Nucleus accumbens (tissue), 56 donors: ENCODE measurements around the gene TDG.

Experiments
- DNase-seq, 56 donors: peaks; one replicate each; lab custom pipeline; 2025; lab: John Stamatoyannopoulos, UW

The TDG gene

GRCh38 chr12:103965590-103966504 is at the start of gene TDG:
Gene TDG (plus strand): TSS chr12:103965872. CDS start chr12:103966038, 166 bp downstream.
- DNase-seq = peak; percentile 37 to 99 (median 97)

DNA sequence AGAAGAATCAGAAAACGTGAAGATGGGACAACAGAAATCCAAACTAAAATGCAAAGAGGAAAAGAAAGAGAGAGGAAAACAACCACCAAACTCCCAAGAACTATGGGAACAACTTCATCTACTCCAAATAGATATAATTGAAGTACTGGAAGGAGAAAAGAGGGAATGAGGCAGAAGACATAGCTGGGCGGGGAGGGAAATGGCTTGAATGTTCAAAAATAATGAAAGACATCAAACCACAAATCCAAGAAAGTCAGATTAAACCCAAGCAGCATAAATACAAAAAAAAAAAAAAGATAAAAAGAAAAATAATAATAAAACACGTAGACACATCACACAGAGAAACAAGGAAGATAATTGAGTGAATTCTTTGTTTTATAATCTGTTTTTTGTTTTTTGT is 47.8 kb upstream of the TDG start:
- DNase-seq = no peak

DNA sequence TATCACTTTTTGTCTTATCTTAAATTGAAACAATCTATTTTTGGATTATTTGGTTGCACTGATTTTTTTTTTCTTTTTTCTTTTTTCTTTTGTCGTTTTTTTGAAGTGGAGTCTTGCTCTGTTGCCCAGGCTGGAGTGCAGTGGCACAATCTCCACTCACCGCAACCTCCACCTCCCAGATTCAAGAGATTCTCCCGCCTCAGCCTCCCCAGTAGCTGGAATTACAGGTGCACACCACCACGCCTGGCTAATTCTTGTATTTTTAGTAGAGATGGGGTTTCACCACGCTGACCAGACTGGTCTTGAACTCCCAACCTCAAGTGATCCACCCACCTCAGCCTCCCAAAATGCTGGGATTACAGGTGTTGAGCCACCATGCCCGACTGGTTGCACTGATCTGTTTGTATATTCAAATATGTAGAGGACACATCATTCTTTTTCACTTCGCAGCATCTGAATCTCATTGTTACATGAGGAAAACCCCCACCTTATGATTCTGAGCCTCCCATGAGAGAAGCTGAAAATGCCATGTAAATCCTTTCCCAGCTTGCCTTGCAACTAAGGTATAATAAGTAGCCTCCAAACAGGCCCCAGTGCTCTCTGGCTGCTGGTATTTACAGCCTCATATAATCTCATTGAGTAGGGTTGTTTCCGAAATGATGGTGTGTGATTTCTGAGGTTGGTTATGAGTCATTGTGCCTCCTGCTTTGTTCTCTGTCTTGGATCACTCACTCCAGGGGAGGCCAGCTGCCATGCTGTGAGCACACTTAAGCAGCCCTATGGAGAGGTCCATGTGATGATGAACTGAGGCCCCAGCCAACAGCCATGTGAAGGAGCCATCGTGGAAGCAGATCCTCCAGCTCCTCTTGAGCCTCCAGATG is 40.7 kb upstream of the TDG start:
- no peak for DNase-seq

DNA sequence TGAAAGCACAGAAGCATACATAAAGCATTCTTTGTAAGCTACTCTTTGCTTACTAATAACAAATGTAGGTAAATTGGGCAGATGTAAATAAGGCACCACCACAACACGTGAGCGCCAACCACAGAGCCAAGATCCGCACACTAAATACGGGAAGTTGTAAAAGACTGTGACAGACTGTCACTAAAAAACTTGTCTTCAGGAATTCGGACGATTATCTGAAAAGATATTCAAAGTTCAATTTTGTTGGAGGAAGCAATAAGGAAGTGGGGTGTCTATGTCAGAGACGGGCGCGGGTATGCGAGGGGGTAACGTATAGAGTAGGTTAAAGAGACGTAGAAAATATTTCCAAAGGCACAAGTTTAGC is 37.0 kb upstream of the TDG start:
- DNase-seq = peak in 7 of 56 donors; percentile 1 to 53 (median 32)

- peak in 46 of 56 donors; percentile 62 to 97 (median 89) for DNase-seq
Observed at GRCh38 chr12:103929046-103929783, 36.5 kb upstream of the TDG start.

DNA sequence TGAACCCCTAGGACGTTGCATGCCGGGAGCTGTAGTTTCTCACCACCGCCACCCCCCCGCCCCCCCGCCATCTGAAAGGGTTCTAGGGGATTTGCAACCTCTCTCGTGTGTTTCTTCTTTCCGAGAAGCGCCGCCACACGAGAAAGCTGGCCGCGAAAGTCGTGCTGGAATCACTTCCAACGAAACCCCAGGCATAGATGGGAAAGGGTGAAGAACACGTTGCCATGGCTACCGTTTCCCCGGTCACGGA is 36.0 kb upstream of the TDG start:
- DNase-seq = peak in 35 of 56 donors; percentile 87 to 98 (median 94)

DNA sequence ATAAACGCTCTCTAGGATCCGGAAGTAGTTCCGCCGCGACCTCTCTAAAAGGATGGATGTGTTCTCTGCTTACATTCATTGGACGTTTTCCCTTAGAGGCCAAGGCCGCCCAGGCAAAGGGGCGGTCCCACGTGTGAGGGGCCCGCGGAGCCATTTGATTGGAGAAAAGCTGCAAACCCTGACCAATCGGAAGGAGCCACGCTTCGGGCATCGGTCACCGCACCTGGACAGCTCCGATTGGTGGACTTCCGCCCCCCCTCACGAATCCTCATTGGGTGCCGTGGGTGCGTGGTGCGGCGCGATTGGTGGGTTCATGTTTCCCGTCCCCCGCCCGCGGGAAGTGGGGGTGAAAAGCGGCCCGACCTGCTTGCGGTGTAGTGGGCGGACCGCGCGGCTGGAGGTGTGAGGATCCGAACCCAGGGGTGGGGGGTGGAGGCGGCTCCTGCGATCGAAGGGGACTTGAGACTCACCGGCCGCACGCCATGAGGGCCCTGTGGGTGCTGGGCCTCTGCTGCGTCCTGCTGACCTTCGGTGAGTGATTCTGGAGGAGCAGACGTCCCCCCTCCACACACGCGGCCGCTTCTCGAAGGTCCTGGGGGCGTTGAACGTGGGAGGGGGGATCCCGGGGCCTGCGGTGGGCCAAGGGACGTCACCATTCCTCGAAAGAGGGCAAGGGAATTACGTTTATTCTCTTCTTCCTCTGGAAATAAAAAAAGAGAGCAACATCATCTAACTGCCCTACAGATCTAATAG is 35.5 kb upstream of the TDG start, which contains the start of gene HSP90B1:
TSS of gene HSP90B1 (plus strand) at position 377 of the 753 bp plus-strand sequence. CDS start at position 483, 106 bp downstream.
- DNase-seq = peak; percentile 94 to 100 (median 99)

- DNase-seq = peak in 20 of 56 donors; percentile 2 to 54 (median 18)
Observed at GRCh38 chr12:103930787-103931735, 34.6 kb upstream of the TDG start.

DNA sequence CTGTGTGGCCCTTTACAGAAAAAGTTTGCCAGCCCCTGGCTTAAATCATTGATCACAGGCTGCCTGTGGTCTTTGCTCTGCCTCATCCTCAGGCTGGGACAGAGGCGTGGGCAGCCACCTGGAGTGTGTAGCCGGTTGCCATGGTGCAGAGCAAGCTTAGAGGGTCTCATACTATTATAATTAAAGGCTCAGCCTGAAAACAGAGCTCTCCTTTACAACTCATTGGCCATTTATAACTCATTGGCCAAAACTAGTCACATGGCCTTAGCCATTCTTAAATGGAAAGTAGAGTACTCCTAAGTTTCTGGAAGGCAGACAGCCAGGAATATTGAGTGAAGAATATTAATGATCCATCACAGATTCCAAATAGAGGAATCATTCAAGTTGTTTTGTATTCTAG is 32.4 kb upstream of the TDG start:
- no peak for DNase-seq

GRCh38 chr12:103936679-103937078 is 29.0 kb upstream of the TDG start:
- no peak for DNase-seq

DNA sequence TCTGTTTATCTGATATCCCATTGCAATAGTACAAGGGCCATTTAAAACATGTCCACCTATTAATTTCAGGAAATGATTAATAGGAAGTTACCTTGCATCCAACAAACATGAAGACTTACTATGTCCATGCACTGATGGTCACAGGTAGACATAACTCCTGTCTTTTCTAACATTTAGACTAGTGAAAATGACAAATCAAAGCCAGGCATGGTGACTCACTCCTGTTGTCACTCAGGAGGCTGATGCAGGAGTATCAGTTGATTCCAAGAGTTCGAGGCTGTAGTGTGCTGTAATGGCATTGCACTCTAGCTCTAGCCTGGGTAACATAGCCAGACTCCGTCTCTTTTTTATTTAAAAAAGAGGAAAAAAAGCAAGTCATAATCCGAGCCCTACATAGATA is 20.7 kb upstream of the TDG start:
- no peak for DNase-seq

DNA sequence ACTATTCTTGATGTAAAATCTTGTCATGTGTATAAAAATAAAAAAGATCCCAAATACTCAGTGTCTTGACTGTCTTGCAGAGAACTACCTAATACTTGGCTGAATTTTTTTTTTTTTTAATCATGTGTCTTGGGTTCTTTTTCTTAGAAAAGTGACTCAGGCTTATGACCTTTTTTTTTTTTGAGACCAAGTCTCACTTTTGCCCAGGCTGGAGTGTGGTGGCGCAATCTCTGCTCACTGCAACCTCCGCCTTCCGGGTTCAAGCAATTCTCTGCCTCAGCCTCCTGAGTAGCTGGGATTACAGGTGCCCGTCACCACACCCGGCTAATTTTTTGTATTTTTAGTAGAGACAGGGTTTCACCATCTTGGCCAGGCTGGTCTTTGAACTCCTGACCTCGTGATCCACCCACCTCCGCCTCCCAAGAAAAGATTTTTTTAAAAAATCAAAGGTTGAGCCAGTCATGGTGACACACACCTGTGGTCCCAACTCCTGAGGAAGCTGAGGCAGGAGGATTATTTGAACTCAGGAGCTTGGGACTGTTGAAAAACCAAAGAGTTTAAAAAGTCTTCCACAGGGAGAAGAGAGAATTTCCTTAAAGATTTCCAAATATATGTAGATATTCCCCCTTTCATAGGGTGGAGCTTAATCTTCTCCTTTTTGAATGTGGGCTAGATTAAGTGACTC is 17.7 kb upstream of the TDG start:
- no peak for DNase-seq

DNA sequence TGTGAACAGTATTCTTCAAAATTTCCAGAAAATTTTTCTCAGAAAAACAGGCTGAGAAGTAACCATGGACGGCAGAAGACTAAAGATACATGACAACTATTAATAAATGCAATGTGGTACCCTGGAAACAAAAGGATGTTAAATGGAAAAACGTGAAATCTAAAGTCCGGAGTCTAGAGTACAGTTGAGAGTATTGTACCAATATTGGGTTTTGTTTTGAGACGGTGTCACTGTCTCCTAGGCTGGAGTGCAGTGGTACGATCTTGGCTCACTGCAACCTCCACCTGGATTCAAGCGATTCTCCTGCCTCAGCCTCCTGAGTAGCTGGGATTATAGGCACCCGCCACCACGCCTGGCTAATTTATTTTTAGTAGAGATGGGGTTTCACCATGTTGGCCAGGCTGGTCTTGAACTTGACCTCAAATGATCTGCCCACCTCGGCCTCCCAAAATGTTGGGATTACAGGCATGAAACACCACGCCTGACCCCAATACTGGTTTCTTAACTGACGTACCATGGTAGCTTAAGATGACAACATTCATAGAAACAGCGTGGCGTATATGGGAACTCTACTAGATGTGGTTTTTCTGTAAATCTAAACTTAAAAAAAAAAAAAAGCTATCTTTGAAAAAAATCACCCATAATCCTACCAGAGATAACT is 16.8 kb upstream of the TDG start:
- DNase-seq = no peak

DNA sequence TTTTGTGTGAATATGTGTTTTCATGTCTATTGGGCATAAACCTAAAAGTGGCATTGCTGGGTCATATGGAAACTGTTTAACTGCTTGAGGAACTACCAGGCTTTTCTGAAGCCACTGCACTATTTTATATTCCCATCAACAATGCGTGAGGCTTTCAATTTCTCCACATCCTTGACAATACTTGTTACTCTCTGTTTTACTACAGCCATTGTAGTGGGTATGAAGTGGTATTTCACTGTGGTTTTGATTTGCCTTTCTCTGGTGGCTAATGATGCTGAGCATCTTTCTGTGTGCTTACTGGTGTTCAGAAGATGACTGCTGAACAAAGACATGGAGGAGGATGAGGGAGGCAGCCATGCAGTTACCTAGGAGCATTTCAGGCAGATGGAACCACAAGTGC is 13.2 kb upstream of the TDG start:
- DNase-seq = no peak

DNA sequence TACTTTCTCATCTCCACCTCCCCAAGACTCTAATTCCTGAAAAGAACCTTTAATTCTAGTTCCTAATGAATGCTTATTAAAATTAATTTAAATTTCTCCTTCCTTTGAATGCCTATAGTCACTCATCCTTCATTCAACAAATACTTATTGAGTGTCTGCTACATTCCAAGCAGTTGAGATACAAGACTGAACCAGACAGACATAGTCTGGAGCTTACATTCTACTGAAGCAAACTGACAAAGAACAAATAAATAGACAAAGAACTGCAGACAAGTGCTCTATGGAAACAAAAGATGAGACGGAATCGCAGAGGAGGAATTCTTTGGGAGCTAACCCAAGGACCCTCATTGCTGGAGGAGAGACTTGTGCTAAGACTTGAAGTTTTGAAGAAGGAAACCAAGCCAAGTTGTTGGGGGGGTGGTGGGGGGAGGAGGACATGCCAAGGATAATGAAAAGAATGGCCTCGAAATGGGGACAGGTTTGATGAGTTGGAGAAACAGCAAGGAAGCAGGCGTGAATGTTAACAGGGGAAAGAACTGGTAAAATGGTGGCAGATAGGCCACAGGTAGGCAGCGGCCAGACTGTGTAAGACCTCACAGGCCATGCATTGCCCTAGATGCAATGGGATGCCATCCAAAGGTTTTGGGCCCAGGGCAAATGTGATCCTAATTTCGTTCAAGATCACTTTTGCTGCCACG is 9.7 kb upstream of the TDG start:
- peak in 1 of 56 donors; percentile 8 for DNase-seq

DNA sequence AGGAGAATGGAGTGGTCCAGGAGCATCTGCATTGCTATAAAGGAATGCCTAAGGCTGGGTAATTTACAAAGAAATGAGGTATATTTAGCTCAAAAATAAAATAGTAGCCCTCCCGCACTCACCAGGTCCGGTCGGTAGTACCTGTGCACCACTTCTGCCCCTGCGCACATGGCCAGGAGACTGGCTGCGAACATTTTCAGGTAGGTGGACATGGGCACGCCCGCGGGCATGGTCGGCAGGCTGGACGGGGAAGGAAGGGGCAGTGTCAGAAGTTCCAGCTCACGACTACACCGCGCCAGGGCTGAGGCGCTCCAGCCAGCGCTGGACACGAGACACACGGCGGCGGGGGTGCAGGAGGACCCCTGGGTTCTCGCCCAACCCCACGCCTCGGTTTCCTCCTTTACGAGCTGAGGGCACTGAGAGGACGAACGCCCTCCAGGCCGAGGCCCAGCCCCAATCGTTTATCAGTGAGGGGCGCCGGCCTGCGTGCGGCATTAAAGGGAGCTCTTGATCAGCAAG is 9.1 kb upstream of the TDG start:
- peak in 10 of 56 donors; percentile 34 to 67 (median 52) for DNase-seq

DNA sequence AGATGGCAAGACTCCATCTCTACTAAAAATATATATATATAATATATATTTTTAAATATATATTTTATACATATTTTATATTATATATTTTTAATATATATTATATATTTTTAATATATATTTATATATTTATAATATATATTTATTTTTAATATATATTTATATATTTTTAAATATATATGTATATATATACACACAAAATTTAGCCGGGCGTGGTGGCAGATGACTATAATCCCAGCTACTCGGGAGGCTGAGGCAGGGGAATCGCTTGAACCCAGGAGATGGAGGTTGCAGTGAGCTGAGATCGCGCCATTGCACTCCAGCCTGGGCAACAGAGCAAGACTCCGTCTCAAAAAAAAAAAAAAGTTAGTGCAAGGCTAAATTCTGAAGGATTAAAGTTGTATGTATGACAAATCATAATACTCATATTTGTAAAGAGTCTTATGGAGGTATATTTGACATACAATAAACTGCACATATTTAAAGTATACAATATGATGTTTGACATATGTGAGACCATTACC is 7.7 kb upstream of the TDG start:
- no peak for DNase-seq
